Activated gamma-delta T cell treated with Interleukin-2 at 50 U/mL for 16 hours (primary cell): ENCODE measurements around the gene FBXO3.
"Not testable (repeated sequence)": the region's sequence is repeated elsewhere in the genome, so short reads cannot be mapped to it uniquely, and the experiment has no call there.

Experiments
- DNase-seq: peaks from one replicate; pipeline ENCODE4 v3.0.0-alpha.2; 2020

Gene FBXO3, protein sequence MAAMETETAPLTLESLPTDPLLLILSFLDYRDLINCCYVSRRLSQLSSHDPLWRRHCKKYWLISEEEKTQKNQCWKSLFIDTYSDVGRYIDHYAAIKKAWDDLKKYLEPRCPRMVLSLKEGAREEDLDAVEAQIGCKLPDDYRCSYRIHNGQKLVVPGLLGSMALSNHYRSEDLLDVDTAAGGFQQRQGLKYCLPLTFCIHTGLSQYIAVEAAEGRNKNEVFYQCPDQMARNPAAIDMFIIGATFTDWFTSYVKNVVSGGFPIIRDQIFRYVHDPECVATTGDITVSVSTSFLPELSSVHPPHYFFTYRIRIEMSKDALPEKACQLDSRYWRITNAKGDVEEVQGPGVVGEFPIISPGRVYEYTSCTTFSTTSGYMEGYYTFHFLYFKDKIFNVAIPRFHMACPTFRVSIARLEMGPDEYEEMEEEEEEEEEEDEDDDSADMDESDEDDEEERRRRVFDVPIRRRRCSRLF

DNA sequence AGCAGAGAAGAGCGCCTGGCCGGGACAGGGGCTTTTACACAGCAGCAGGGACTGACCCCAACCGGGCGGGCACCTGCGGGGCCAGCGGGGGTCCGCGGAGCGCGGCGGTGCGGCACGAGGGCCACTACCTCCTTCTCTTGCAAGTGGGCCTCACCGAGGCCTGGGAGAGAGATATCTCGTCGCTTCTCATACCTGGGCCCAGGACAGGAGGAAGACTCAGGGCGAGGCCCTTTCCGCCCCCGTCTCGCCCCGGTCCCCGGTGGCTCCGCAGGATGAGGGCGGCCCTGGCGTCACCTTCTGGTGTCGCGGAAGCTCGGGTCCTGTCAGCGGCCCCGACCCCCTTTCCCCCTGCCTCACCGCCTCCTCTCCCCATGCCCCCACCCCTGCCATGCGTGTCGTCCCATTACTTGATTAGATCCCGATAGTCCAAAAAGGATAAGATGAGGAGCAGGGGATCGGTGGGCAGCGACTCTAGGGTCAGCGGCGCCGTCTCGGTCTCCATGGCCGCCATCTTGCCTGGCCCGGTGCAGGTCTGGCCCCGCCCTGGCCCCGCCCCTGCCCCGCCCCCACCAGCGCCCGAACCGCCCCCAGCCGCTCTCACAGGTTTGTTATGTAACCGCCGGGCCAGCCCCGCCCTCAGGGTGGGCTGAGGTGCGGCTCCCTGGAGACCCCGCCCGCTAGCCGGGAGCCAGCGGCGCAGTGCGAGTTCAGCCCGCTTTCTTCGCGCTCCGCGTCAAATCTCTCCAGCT is at the start of gene FBXO3:
TSS of gene FBXO3 (minus strand) at position 534 of the 749 bp plus-strand sequence. CDS start at position 511, 23 bp downstream.
- peak; percentile 83 for DNase-seq

DNA sequence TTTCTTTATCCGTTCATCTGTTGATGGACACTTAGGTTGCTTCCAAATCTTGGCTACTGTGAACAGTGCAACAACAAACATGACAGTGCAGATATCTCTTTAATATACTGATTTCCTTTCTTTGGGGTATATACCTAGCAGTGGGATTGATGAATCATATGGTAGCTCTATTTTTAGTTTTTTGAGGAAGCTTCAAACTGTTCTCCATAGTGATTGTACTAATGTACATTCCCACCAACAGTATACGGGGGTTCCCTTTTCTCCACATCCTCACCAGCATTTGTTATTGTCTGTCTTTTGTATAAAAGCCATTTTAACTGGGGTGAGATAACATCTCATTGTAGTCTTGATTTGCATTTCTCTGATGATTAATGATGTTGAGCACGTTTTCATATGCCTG is 48.7 kb upstream of the FBXO3 start:
- DNase-seq, result not testable (repeated sequence)

DNA sequence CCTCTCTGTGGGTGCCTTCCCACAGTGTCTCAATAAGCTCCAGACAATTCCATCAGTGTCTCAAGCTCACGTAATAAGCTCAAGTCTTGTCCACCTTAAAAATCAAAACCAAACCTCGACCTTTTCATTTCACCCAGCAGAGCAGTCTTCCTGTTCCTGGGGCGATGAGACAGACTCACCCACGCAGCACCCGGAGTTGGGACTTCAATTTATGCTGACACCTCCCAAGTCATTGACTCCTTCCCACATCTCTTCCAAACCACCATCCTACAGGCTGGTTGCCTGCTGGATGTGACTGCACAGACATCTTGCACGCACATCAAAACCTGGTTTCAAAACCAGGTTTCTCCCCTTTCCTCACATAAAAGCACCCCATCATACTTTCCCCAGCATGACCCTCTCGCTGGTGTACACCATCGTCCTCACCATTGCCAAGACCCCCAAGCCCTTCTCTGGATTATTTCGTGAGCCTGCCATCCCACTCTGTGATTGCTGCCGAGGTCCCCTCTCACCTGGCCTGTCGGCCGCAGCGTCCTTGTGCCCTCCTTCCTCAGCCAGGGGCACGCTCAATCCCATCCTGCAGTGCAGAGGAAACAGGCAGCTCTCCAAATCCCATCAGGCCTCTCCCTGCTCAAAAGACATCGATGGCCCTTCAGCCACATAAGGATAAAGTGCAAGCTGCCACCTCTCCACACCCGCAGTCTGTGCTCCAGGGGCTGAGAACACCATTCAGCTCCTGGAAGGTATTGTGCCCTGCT is 45.1 kb upstream of the FBXO3 start:
- DNase-seq, result no peak

DNA sequence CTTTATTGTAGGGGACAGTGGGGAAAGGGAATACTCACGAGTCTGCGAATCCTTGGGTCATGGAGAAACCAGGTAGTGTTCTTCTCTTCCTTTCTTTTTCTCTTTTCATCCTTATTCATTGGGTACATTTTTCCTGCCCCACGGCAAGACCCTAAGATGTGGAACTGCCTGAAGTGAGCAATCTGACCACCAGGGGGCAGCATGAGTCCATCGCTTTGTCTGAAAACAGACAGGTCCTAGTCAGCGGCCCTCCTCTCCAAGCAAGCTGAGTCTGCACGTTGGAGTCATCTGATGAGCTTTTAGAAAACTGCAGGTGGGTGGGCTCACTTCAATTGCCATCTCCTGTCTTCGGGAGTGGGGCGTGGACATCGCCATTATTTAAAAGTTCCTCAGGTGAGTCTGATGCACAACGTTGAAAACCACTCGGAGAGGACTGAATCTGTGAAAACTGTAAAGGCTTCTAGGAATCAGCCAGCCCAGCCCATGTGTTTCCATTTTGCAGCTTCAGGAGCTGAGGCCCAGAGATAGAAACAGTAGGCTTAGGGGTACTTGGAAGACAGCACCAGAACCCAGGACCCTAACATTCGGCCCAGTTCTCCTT is 34.0 kb upstream of the FBXO3 start:
- DNase-seq, result peak; percentile 89

DNA sequence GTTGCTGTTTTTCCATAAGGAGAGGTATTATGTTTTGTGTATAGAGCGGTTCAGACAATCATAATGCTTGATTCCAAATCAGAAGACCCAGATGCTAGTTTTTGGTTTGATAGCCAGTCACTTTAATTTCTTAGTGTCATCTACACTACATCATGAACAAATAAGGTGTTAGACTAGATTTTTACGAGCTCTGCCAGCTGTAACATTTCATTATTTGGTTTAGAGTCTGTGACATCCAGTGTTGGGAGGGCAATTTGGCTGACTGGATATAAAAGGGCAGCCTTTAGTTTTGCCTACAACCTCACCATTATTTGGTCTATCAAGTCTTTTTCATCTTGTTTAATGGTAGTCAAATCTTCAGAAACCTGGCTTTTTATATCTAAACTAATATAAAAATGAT is 30.2 kb upstream of the FBXO3 start:
- no peak for DNase-seq

DNA sequence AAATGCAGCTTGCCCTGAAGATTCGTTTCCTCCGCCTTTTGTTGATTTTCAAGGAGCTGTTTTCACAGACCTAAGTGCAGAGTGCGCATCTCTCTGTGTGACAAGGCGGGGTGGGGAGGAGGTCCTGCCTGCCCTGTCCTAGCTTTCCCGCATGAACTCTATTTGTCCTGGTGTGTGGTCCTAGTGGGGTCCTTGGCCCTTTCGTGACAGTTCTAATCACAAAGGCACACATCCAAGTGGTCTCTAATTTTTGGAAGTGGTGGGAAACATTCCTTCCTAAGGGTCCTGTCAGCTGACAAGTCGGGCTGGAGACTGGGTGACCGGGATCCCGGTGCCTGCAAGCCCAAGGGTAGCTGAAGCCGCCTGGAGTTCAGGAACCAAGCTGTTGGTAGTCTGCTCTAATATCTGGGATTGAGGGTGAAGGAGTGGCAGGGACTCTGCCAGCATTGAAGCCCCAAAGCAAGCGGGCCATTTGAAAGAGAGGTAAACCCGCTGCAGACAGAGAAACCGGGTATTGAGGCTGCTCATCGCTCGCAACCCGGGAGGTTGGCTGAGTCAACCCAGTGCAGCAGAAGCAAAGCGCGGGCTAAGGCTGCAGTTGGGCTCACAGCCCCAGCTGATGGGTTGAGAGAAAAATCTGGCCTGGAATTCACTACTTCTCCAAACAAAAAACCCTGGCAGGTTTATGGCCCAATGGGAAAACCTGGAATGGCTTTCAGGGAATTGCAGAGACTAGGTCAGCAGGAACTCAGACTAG is 28.1 kb upstream of the FBXO3 start:
- DNase-seq, result no peak

DNA sequence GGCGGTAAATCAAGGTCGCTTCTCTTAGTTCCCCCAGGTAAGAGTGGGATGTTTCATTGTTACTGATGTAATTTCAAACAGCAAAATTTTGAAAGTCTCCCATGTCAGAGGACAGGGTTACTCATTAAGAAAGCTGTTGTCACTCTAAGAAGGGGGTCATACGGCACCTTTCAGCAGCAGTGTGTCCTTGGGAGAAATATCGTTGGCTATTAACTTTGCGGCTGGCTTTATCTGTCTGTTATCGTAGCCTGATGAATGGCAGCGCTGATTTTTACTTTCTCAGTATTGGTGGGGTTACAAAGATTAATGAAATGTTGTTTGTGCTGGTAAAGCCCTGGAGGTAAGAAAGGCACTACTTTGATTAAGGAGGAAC is 27.5 kb upstream of the FBXO3 start:
- DNase-seq, result no peak

DNA sequence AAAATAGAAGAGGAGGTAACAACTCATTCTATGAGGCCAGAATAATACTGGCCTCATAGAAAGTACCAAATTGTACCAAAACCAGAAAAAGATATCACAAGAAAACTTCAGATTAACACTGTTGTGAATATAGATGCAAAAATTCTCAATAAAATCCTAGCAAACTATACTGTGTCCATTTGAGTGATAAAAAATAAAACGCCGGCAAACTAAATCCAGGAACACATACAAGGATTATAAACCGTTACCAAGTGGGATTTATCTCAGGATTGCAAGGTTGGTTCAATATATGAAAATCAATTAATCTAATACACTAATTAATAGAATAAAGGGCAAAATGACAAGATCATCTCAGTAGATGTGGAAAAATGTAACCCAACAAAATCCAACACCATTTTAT is 23.6 kb upstream of the FBXO3 start:
- no peak for DNase-seq

DNA sequence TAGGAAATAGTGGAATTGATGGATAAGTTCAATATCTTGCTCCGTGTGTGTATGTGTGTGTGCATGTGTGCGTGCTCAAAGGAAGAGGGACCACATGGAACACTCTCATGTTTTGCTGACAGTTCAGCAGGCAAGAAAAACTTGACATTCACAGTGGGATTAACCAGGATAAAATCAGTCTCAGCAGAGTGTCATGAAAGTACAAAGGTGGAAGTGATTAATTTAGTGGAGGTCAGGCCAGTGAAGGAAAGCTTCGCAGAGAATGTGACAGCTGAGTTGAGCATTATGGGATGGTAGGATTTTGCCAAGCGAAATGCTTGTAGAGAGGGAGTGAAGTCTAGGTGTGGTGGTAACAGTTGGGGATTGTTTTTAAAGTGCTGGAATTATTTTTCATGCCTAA is 15.7 kb upstream of the FBXO3 start:
- DNase-seq, result no peak

DNA sequence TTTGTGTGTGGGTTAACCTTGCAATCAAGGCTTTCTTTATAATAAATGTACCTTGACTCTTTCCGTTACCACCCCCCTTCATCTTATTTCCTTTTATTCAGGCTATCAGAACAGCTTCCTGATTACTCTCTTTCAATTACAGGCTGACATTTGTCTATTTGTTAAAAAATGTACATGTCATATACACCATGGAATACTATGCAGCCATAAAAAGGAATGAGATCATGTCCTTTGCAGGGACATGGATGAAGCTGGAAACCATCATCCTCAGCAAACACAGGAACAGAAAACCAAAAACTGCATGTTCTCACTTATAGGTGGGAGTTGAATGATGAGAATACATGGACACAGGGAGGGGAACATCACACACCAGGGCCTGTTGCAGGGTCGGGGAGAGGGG is 13.8 kb upstream of the FBXO3 start:
- not testable (repeated sequence) for DNase-seq

DNA sequence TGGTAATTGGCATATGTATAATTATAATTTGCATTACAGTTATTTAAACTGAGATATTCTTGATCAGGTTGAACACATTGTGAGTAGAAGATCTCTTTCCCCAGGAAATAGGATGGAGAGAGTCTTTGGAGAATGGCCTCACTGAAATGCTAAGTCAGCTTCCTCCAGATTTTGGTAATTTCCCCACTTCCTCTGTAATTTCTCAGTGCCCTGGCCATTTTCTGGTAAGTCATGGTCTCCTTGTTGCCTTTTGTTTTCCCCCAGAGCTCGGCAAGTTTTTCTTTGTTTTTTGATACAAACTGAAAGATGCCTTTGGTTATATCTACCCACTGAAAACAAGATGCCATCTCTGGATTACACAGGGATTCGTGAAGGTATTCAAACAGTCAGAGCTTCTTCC is 12.8 kb upstream of the FBXO3 start:
- no peak for DNase-seq

DNA sequence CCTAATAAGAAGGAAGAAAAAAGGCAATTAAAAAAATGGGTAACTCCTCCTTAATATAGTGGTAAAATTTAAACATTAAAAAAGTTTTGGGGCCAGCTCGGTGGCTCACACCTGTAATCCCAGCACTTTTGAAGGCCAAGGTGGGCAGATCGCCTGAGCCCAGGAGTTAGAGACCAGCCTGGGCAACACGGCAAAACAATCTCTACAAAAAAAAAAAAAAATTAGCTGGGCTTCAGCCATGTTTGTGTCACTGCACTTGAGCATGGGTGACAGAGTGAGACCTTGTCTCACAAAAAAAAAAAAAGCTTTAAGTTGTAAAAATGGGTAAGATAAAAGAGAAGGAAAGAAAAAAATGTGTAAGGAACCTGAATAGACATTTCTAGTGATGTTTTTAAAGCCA is 11.3 kb upstream of the FBXO3 start:
- no peak for DNase-seq

DNA sequence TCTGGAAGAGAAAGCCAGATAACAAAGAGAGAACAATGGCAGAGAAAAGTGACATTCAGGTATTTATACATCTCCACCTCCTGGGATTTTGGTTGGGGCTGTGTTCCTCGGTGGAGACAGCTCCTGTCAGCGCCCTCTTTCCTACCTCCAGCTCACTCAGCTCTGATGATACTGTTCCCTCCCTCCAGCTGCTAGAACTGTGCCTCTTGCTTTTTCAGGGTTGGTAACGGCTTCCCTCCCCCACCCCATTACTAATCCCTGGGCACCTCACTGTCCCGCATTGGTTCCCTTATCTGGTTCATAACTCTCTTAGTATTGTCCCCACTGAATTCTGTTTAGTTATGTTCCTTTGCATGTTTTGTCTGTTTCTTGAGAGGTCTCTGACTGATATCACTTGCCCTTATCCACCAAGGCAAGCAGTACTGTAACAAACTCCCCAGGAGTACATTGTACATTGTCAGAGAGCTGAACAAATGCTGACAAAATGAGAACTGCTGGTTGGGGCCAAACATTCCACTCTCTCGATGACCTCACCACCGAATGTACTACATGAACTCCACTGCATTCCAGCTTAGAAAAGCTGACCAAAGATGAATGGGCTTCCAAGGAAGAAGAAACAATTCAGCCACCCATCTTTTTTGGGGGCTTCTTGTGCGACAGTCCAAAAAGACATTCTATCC is 5.7 kb upstream of the FBXO3 start:
- DNase-seq, result no peak

DNA sequence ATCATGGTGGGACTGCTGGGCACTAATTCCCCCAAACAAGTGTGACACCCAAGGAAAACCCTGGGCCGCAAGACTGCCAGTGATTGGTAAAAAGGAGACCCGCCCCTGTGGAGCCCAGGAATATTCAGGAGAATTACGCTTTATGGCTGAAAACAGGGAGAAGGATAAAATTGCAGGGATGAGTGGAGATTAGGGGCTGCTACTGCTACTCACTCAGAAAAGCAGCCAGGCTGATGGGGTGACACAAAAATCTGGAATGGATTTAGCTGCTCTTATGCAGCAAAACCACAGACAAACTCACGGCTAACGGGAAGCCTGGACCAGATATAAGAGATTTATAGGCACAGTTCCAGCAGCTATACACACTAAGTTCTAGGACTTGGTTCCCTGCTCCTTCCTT is 4.4 kb upstream of the FBXO3 start:
- DNase-seq, result no peak

DNA sequence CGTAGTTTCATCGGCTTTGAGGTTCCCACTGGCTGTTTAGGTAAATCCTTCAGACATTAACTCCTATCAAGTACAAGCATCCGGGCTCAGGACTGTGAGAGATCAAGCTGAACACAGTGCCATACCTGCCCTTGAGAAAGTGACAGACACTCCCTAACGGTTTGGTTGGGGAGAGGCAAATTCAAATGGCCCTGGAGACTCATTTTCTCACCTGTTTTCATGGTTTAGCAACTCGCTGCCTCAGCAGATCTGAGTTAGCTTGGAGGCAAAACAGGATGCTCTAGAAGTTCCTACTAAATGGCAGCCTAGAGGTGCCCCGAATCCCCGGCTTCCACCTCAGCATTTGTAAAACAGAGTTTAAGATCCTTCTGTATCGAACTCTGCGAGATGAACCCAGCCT is 3.6 kb upstream of the FBXO3 start:
- DNase-seq, result no peak

DNA sequence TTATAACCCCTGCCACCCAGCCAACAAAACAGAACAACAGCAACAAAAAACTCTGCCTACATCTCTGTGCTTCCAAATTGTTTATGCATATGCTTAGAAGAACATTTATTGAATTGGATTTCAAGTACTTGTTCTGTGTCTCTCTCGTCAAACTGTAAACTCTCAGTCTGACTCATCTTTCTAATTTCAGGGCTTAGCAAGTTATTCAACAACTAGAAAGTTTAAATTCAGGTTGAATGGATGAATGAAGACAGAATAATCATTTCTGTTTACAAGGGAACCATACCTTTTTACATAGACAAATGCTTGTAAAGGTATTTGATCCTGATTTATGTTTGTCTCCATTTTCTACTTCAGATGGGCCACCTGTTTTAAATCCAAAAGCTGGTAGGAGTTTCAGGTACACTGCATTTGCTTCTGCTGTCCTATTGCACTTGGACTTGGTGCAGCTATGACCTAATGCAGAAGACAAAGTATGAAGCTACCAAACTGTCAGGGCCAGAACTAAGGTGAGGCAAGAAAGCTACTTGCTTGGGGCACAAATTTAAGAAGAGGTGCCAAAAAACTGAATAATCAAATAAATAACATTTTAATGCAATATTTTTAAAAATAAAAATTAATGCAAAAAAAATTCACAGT is 1.6 kb upstream of the FBXO3 start:
- no peak for DNase-seq

DNA sequence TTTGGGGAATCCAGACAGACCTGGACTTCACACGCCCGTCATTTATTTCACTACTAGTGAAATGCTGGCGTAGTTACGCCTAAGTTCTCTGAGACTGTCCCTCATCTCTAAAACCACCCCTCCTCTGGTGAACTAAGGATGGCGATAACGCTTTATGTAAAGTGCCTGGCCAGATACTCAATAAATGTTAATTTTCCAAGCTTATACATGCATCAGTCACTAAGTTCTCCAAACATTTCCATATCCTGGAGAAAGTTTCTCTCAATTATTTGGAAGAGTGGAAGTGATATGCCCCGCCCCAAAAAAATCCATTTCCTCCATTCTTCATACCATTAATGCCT is 1.1 kb upstream of the FBXO3 start:
- no peak for DNase-seq

DNA sequence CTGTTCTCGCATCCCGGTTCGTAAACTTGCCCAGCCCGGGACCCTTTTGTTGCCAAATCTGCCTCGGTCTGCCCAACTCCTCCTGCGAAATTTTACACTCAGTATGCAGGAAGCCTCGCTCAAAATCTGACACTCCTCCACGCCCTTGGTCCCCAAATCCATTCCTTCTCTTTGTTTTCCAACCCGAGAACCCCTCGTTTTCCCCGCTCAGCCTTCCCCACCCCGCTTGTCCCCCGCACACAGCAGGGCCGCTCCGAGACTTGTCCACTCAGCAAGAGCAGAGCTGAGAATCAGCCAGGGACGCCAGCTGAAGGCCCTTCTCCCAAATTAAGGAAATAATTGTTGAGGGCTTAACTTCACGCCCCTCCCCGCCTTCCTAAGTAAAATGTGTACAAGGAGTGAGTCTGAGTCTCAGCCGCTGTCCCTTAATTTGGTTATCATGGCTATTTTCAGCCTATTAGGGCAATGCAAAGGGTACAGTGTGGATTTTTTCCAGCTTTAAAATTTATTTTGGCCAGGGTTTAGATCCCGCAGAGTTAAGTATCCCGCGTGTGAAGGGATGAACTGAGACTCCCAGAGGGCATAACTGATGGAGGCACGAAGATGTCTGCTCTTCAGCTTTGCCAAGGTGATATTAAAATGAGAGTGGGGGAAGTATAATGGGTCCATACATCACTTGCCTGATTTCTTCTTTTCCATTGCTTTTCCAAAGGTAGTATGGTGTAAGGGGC is 581 bp upstream of the FBXO3 start:
- DNase-seq, result no peak

DNA sequence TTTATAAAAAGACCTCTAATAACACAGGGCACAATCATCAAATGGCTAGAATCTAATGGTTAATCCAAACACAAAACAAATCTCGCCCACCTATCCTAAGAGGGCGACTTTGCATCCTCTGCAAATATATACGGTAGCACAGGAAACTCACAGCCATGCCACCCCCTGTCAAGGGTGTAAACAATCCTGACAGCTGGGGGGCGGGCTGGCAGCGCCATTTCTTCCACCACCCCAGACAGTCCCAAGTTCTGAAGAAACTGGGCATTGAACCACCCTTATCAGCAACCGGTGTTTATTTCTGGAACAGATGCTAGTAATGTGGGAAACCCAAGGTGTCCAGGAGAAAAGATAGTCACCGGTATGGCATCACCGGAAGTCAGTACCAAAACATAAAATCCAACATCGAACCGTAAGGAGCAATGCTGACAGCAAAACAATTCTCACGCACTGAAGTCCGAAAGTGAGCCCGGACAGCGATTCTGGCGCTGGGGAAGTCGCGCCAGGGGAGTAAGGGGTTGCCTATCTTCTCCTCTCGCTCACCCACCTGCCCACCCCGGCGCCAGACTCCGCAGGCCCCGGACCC is 825 bp downstream of the FBXO3 start:
- peak; percentile 31 for DNase-seq

DNA sequence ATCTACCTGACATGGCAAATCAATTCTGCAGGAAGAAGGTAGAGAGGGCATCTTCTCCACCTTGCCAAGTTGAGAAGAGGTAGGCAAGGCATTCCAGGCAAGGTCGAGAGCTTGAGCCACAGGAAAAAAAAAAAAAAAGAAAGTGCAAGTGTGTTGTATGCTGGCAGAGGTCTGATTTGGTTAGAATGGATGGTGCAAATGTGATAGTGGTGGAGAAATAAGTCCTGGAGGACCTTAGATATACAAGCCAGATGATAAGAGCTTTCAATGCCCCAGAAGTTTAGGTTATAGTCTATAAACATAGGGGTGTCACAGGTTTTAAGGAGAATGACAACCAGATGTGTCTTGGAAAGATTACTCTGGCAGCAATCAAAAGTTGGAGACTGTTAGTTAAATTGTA is 1.4 kb downstream of the FBXO3 start:
- DNase-seq, result no peak
